ENCODE measurements around the gene HK1.

GRCh38 chr10:69439350-69439739 is 161.0 kb downstream of the HK1 start:
- TF ChIP-seq, protein P1, sequence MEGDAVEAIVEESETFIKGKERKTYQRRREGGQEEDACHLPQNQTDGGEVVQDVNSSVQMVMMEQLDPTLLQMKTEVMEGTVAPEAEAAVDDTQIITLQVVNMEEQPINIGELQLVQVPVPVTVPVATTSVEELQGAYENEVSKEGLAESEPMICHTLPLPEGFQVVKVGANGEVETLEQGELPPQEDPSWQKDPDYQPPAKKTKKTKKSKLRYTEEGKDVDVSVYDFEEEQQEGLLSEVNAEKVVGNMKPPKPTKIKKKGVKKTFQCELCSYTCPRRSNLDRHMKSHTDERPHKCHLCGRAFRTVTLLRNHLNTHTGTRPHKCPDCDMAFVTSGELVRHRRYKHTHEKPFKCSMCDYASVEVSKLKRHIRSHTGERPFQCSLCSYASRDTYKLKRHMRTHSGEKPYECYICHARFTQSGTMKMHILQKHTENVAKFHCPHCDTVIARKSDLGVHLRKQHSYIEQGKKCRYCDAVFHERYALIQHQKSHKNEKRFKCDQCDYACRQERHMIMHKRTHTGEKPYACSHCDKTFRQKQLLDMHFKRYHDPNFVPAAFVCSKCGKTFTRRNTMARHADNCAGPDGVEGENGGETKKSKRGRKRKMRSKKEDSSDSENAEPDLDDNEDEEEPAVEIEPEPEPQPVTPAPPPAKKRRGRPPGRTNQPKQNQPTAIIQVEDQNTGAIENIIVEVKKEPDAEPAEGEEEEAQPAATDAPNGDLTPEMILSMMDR (IDR thresholded peaks at IDR 0.05) = no peak
- TF ChIP-seq POLR2A (IDR thresholded peaks at IDR 0.05) = no peak
